Activated CD4-positive, alpha-beta T cell treated with anti-CD3 and anti-CD28 coated beads, Interleukin-2, amount 50 U/mL, for 16 hours (primary cell): ENCODE measurements around the gene ARHGAP40.

ENCODE experiments used
- DNase-seq: peaks from one replicate; pipeline ENCODE4 v3.0.0-alpha.2; 2020

The ARHGAP40 gene

DNA sequence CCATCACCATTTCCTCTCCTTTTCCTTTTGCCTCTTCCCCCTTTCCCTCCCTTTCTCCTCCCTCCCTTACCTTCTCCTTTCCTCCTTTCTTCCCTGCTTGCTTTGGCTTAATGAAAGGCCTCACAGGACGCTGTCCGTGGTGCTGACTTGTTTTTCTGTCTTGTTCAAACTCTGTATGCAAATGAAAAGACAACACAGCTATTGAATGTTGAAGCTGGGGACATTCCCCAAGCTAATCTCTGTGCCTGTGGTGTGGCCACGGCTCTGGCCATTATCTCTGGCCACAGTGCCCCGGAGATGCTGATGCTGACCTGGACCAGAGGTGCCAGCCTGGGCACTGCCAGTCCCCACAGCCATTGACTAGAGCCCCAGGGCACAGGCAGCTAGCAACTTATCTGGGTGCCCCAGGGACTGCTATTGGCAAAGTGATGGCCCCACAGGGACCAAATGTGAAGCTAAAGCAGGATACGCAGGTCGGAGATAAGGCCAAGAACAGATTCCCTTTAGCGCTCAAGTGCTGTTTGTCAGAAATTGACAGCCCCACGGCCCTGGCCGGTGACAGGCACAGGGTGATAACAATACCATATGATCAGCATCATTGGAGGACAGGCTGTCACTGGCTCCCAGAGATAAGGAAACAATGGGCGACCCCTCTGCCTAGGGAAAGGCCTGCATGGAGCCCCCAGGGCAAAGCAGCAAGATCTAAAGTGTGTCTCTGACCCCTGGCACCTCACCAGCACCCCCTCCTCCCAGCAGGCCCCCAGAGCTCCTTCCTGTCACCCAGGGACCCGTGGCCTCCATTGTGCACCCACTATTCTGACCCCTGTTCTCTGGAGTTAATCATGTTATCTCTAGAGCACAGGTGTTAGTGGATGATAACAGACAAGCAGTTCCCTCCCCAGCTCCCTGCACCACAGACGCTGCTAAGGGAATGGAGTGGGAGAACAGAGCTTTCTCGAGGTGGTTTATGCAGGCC is 91.1 kb downstream of the ARHGAP40 start:
- peak; percentile 21 for DNase-seq

DNA sequence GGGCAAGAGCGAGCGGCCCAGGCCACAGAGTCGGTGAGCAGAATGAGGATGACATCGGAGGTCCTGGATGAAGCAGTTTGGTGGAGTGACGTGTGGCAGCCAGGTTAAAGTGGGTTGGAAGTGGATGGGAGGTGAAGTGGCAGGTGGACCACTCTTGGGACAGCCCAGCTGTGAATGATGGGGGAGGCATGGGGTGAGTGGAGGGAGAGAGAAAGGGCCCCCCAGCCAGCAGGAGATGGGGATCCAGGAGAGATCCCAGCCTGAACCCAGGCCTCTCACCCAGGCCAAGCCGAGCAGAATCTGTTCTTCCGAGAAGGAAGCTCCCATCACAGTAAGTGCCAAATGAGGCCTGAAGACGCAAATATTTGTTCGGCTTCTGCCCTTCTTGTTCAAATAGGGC is 95.7 kb downstream of the ARHGAP40 start:
- DNase-seq: no peak

DNA sequence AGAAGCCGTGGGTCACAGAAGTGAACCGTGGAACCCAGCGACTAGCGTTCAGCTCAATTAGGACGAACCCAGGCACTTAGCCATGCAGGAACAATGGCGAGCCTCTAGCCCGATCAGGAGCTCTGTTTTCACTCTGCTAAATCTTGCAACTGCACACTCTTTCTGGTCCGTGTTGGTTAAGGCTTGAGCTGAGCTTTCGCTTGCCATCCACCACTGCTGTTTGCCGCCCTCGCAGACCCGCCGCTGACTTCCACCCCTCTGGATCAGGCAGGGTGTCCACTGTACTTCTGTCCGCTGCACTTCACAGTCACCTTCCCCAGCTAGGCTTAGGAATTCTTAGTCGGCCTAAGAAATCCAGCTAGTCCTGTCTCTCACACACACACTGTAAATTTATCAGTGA is 96.9 kb downstream of the ARHGAP40 start:
- no peak for DNase-seq

DNA sequence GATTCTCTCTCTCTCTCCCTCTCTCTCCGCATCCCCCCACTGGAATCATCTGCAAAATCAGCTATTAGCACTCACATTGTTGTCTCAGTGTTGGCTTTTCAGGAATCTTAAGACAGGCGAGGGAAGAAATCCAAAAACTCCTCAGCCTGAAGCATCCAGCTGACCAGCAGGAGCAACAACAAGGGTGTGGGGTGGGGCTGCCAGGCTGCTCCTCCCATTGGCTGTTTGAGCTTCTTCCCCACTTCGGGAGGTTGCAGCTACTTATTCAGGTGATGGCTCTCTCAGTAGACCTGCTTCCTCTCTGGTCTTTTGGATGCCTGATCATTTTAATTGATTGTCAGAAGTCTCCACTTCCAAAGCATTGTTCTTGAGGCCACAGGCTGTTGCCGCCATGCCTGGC is 98.5 kb downstream of the ARHGAP40 start:
- no peak for DNase-seq
